ENCODE data around the gene CNTNAP2. TPM values are rescaled to one million over a fixed set of nuclear protein-coding genes. Genes with fewer than 3 reads are reported as not detected.

CNTNAP2 gene
- total RNA-seq, 1 donor from 2014 or later, result 4.2 TPM

DNA sequence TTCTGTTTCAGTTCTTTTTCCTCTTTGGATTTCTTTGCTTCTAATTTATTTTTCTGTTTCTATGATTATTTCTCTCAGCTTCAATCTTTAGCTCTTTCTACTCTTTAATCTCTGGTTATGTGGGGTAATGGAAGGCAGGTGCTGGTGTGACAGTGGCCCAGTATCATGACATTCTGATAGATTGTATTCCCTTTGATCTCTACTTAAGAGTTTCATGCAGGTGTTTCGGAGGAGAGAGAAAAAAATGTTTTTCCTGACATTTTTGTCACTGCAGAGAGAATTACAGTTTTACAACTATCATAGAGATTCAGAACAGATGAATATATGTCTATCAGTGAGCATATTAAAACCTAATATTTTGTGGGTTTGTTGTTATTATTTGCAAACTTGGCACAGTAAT, 524.9 kb downstream of the CNTNAP2 start:
- Mint-ChIP-seq H3K36me3 (no peaks in the 10 kb centered on the region), H3K27me3 (ENCODE audit: low read depth) (peaks cover 2% of the 10 kb centered on the region), H3K9me3 (no peaks in the 10 kb centered on the region), H3K4me1 (peaks cover 15% of the 10 kb centered on the region), H3K4me3 (no peak overlapping the region), H3K27ac (no peak overlapping the region)
- TF ChIP-seq, protein P1, sequence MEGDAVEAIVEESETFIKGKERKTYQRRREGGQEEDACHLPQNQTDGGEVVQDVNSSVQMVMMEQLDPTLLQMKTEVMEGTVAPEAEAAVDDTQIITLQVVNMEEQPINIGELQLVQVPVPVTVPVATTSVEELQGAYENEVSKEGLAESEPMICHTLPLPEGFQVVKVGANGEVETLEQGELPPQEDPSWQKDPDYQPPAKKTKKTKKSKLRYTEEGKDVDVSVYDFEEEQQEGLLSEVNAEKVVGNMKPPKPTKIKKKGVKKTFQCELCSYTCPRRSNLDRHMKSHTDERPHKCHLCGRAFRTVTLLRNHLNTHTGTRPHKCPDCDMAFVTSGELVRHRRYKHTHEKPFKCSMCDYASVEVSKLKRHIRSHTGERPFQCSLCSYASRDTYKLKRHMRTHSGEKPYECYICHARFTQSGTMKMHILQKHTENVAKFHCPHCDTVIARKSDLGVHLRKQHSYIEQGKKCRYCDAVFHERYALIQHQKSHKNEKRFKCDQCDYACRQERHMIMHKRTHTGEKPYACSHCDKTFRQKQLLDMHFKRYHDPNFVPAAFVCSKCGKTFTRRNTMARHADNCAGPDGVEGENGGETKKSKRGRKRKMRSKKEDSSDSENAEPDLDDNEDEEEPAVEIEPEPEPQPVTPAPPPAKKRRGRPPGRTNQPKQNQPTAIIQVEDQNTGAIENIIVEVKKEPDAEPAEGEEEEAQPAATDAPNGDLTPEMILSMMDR (IDR thresholded peaks at IDR 0.05; ENCODE audit: unreplicated experiment), result no peak
- DNase-seq (ENCODE audit: low spot score in 2 of 2, unreplicated experiment in 2 of 2), result no peak

DNA sequence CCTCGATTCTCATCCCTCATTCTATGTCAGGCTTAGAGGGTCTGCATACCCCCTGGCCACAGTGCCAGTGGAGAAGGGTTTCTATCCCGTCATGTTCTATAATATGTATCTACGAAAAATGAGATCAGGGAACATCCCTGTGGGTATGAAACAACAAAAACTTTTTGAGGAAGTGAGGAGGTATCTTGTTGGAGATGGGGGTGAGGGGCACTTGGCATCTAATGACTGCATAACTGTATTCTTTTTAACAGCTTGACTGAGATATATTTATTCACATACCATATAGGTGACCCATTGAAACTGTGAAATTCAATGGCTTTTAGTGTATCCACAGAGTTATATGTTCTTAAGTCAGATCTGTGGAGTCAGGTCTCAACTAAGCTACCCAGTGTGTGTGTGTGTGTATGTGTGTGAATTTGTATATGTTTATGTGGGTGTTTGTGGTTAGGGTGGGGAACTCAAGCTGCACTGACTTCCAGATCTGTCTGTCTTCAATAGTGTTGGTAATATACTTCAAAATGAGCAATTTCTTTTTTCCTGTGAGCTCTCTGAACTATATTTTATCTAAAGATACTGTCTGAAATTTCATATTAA, 528.9 kb downstream of the CNTNAP2 start:
- no peak overlapping the region for H3K4me3 Mint-ChIP-seq
- H3K4me1 Mint-ChIP-seq, result peaks cover 6% of the 10 kb centered on the region
- H3K36me3 Mint-ChIP-seq, result no peaks in the 10 kb centered on the region
- H3K27ac Mint-ChIP-seq, result no peak overlapping the region
- peaks cover 6% of the 10 kb centered on the region for H3K27me3 Mint-ChIP-seq (ENCODE audit: low read depth)
- H3K9me3 Mint-ChIP-seq, result no peaks in the 10 kb centered on the region
- no peak for DNase-seq (ENCODE audit: low spot score in 2 of 2, unreplicated experiment in 2 of 2)
- TF ChIP-seq, protein P1 (IDR thresholded peaks at IDR 0.05; ENCODE audit: unreplicated experiment), result no peak

DNA sequence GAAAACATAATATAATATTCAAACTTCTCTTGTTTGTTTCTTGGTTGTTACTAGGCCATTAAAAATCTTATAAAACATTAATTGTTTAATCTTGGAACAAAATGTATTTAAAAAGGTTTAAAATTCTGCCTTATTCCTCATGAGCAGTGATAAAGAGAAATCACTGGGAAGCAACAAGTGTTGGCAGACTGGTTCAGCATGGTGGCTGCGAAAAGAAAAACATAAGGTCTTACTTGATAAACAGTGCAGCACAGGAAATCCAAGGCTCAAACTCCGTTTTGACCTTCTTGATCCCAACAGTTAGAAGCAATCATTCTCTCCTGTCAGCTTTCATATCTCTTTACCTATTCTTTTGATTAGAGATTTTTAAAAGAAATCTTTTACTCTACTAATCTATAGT, 530.8 kb downstream of the CNTNAP2 start:
- no peaks in the 10 kb centered on the region for H3K9me3 Mint-ChIP-seq
- H3K27ac Mint-ChIP-seq, result no peak overlapping the region
- H3K4me1 Mint-ChIP-seq, result peaks cover 16% of the 10 kb centered on the region
- H3K36me3 Mint-ChIP-seq, result no peaks in the 10 kb centered on the region
- DNase-seq (ENCODE audit: low spot score in 2 of 2, unreplicated experiment in 2 of 2), result no peak
- no peak overlapping the region for H3K4me3 Mint-ChIP-seq
- TF ChIP-seq, protein P1 (IDR thresholded peaks at IDR 0.05; ENCODE audit: unreplicated experiment), result no peak
- H3K27me3 Mint-ChIP-seq (ENCODE audit: low read depth), result peaks cover 4% of the 10 kb centered on the region

DNA sequence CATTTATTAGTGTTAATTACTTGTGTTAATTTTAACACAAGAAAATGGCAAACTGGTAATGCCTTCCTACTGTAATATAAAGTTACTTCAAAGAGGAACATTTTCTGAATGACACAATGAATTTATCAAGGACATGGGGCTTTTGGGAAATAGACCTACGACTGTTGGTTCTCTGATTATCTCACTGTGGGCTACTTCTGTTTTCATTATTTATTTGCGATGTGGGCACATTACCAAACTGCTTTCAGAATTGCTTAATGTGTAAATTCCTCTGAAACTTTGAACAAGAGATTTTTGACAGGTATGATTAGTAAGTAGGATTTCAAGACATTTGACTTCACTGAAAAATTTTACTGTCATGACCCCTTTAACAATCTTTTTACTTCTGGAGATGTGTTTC, 535.6 kb downstream of the CNTNAP2 start:
- no peak for DNase-seq (ENCODE audit: low spot score in 2 of 2, unreplicated experiment in 2 of 2)
- Mint-ChIP-seq H3K27ac (no peak overlapping the region), H3K4me1 (peaks cover 53% of the 10 kb centered on the region), H3K9me3 (no peaks in the 10 kb centered on the region), H3K27me3 (ENCODE audit: low read depth) (no peaks in the 10 kb centered on the region), H3K4me3 (no peak overlapping the region), H3K36me3 (no peaks in the 10 kb centered on the region)
- TF ChIP-seq, protein P1 (IDR thresholded peaks at IDR 0.05; ENCODE audit: unreplicated experiment), result no peak

DNA sequence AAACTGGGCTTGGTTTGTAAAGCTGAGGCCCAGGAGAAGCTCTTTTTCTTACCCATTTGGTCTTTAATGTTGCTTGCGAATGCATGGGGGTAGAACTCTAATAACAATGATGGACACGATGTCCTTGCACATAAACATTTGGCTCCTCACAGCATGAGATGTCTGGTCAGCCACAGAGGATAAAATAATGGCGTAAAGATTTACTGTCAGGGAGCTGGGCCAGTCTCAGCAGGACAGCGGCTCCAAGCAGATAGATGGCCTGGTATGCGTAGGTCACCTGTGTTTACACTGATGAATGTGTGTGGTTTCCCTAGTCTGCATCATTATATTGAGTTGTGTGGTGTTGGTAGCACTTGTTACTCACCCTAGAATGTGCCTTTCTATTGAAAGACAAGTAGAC, 537.4 kb downstream of the CNTNAP2 start:
- TF ChIP-seq, protein P1 (IDR thresholded peaks at IDR 0.05; ENCODE audit: unreplicated experiment), result no peak
- Mint-ChIP-seq H3K27me3 (ENCODE audit: low read depth) (peaks cover 8% of the 10 kb centered on the region), H3K4me1 (peaks cover 59% of the 10 kb centered on the region), H3K4me3 (no peak overlapping the region), H3K36me3 (no peaks in the 10 kb centered on the region), H3K9me3 (no peaks in the 10 kb centered on the region), H3K27ac (no peak overlapping the region)
- DNase-seq (ENCODE audit: low spot score in 2 of 2, unreplicated experiment in 2 of 2), result no peak
